H9 (cell line): ENCODE measurements around the gene FAM156A. TPM values are rescaled to one million over a fixed set of nuclear protein-coding genes. Genes with fewer than 3 reads are reported as not detected.
"Not testable (repeated sequence)": the region's sequence is repeated elsewhere in the genome, so short reads cannot be mapped to it uniquely, and the experiment has no call there.

Source experiments
- DNase-seq: peaks from one replicate; pipeline ENCODE4 v3.0.0-alpha.2; 2017
- H2AFZ ChIP-seq: one replicate; pipeline ENCODE4 v1.6.1; 2013; ENCODE audit warnings: mild to moderate bottlenecking, low read length, control low read depth, moderate library complexity
- H2AK5ac ChIP-seq: 2 replicates; pipeline ENCODE4 v1.6.1; 2013; ENCODE audit warnings: low read length, control low read depth, mixed read lengths; ENCODE audit not compliant: insufficient read length
- H2BK120ac ChIP-seq: one replicate; pipeline ENCODE4 v1.6.1; 2013; ENCODE audit warnings: low read depth, mild to moderate bottlenecking, low read length, control low read depth, inconsistent platforms; ENCODE audit not compliant: poor library complexity, severe bottlenecking
- H2BK12ac ChIP-seq: 2 replicates; pipeline ENCODE4 v1.6.1; 2013; ENCODE audit warnings: low read length, control low read depth, mixed read lengths, low read depth; ENCODE audit not compliant: insufficient read length
- H2BK15ac ChIP-seq: 2 replicates; pipeline ENCODE4 v1.6.1; 2013; ENCODE audit warnings: low read depth, low read length, control low read depth
- H2BK20ac ChIP-seq: one replicate; pipeline ENCODE4 v1.6.1; 2013; ENCODE audit warnings: low read depth, mild to moderate bottlenecking, low read length, control low read depth, inconsistent platforms; ENCODE audit not compliant: poor library complexity, severe bottlenecking
- H2BK5ac ChIP-seq: 2 replicates; pipeline ENCODE4 v1.6.1; 2013; ENCODE audit warnings: low read length, control low read depth, mixed read lengths; ENCODE audit not compliant: insufficient read length
- H3K14ac ChIP-seq: 2 replicates; pipeline ENCODE4 v1.6.1; 2013; ENCODE audit warnings: low read length, control low read depth; ENCODE audit not compliant: insufficient read depth
- H3K18ac ChIP-seq: 2 replicates; pipeline ENCODE4 v1.6.1; 2013; ENCODE audit warnings: low read depth, mild to moderate bottlenecking, mixed read lengths, low read length, control low read depth; ENCODE audit not compliant: insufficient read length
- H3K23ac ChIP-seq: 2 replicates; pipeline ENCODE4 v1.6.1; 2013; ENCODE audit warnings: low read length, control low read depth, mixed read lengths, low read depth; ENCODE audit not compliant: insufficient read length
- H3K23me2 ChIP-seq: 2 replicates; pipeline ENCODE4 v1.6.1; 2013; ENCODE audit warnings: low read depth, mild to moderate bottlenecking, mixed read lengths, low read length, control low read depth; ENCODE audit not compliant: insufficient read length, poor library complexity, severe bottlenecking
- H3K27ac ChIP-seq: 2 replicates; pipeline ENCODE4 v1.5.1; 2013; ENCODE audit warnings: low read length, control low read depth, mixed read lengths, low read depth; ENCODE audit not compliant: insufficient read length
- H3K27me3 ChIP-seq: 2 replicates; pipeline ENCODE4 v1.6.1; 2013; ENCODE audit warnings: low read length, control low read depth, inconsistent platforms; ENCODE audit not compliant: insufficient read depth
- H3K4ac ChIP-seq: 2 replicates; pipeline ENCODE4 v1.6.1; 2013; ENCODE audit warnings: low read depth, mild to moderate bottlenecking, control low read depth, inconsistent platforms, low read length, moderate library complexity
- H3K4me1 ChIP-seq: 2 replicates; pipeline ENCODE4 v1.6.1; 2013; ENCODE audit warnings: low read length, control low read depth, inconsistent platforms; ENCODE audit not compliant: insufficient read depth
- H3K4me2 ChIP-seq: 2 replicates; pipeline ENCODE4 v1.6.1; 2013; ENCODE audit warnings: low read length, control low read depth, mixed read lengths; ENCODE audit not compliant: insufficient read length, insufficient read depth
- H3K56ac ChIP-seq: 2 replicates; pipeline ENCODE4 v1.6.1; 2013; ENCODE audit warnings: low read depth, mild to moderate bottlenecking, mixed read lengths, low read length, control low read depth; ENCODE audit not compliant: insufficient read length
- H3K79me1 ChIP-seq: 2 replicates; pipeline ENCODE4 v1.6.1; 2013; ENCODE audit warnings: low read depth, mild to moderate bottlenecking, moderate library complexity, low read length, control low read depth, inconsistent platforms; ENCODE audit not compliant: insufficient read depth, poor library complexity, severe bottlenecking
- H3K79me2 ChIP-seq: 2 replicates; pipeline ENCODE4 v1.6.1; 2013; ENCODE audit warnings: low read length, control low read depth, inconsistent platforms; ENCODE audit not compliant: insufficient read depth
- H3K9ac ChIP-seq: 2 replicates; pipeline ENCODE4 v1.6.1; 2013; ENCODE audit warnings: low read length, control low read depth, mixed read lengths; ENCODE audit not compliant: insufficient read length; ENCODE audit errors: extremely low read depth
- H3K9me3 ChIP-seq: one replicate; pipeline ENCODE4 v1.6.1; 2013; ENCODE audit warnings: low read depth, low read length, inconsistent platforms; ENCODE audit not compliant: control insufficient read depth
- H3T11ph ChIP-seq: one replicate; pipeline ENCODE4 v1.6.1; 2013; ENCODE audit warnings: mild to moderate bottlenecking, low read length, control low read depth, inconsistent platforms
- H4K20me1 ChIP-seq: one replicate; pipeline ENCODE4 v1.6.1; 2013; ENCODE audit not compliant: control insufficient read depth, insufficient read length, insufficient read depth
- H4K5ac ChIP-seq: 2 replicates; pipeline ENCODE4 v1.6.1; 2013; ENCODE audit warnings: low read depth, mild to moderate bottlenecking, mixed read lengths, low read length, control low read depth; ENCODE audit not compliant: insufficient read length
- H4K8ac ChIP-seq: replicated peaks from 2 replicates; pipeline ENCODE4 v1.6.1; 2013; ENCODE audit warnings: low read length, control low read depth, mixed read lengths, low read depth; ENCODE audit not compliant: insufficient read length
- H4K91ac ChIP-seq: 2 replicates; pipeline ENCODE4 v1.6.1; 2013; ENCODE audit warnings: low read depth, mild to moderate bottlenecking, moderate library complexity, mixed read lengths, low read length, control low read depth; ENCODE audit not compliant: insufficient read length
- H3K27ac Mint-ChIP-seq, 3 experiments: 2 replicates in 2 of 3; 3 replicates in 1 of 3; pipeline ENCODE4 v1.8.0; 2020 to 2021; ENCODE audit warnings: mixed read lengths in 3 of 3, mild to moderate bottlenecking in 1 of 3, moderate library complexity in 1 of 3
- H3K27me3 Mint-ChIP-seq: 2 replicates; pipeline ENCODE4 v1.8.0; 2021; ENCODE audit warnings: low read depth, mild to moderate bottlenecking, moderate library complexity, mixed read lengths
- H3K36me3 Mint-ChIP-seq, 3 experiments: 2 replicates in 2 of 3; 3 replicates in 1 of 3; pipeline ENCODE4 v1.8.0; 2020 to 2021; ENCODE audit warnings: low read depth in 3 of 3, mixed read lengths in 3 of 3; ENCODE audit not compliant: insufficient read depth in 1 of 3
- H3K4me1 Mint-ChIP-seq, 2 experiments: 2 replicates each; pipeline ENCODE4 v1.8.0; 2020; ENCODE audit warnings: mixed read lengths in 2 of 2
- H3K4me3 Mint-ChIP-seq, 2 experiments: 2 replicates in 1 of 2; 3 replicates in 1 of 2; pipeline ENCODE4 v1.8.0; 2020 to 2021; ENCODE audit warnings: mild to moderate bottlenecking in 2 of 2, mixed read lengths in 2 of 2, moderate library complexity in 1 of 2
- H3K9me3 Mint-ChIP-seq, 2 experiments: 2 replicates in 1 of 2; 3 replicates in 1 of 2; pipeline ENCODE4 v1.8.0; 2020; ENCODE audit warnings: mild to moderate bottlenecking in 2 of 2, mixed read lengths in 2 of 2, moderate library complexity in 1 of 2
- WGBS: extraction: QIAGEN DNeasy Blood & Tissue Kit; methylation state at CpG from one replicate; pipeline ENCODE4 v1.1.7; 2013; ENCODE audit warnings: missing lambda C conversion rate, low lambda C conversion rate, mixed read lengths; ENCODE audit not compliant: insufficient read length; ENCODE audit errors: extremely low coverage; 5-methylcytosine and 5-hydroxymethylcytosine counted together
- long read RNA-seq: library from polyadenylated mRNA; unstranded; transcript quantifications from one replicate; pipeline ENCODE4 v2.0.0, GENCODE V29; 2020
- total RNA-seq: library from RNA; stranded (reverse); gene quantifications from 2 replicates; pipeline ENCODE4 v1.2.1, GENCODE V29; 2021

Gene FAM156A
- 14.7 and 15.7 TPM in 2 replicates for total RNA-seq
- long read RNA-seq, transcript FAM156A-221 (3 exons, 3,757 nt), result minor isoform, 31 of 115 reads
- long read RNA-seq, transcript FAM156A-201 (4 exons, 2,942 nt), result major isoform, 37 of 115 reads
- long read RNA-seq, transcript FAM156A-205 (4 exons, 896 nt), result minor isoform, 6 of 115 reads
- long read RNA-seq, transcript FAM156A-215 (4 exons, 644 nt), result minor isoform, 15 of 115 reads
- long read RNA-seq, partial matches to known transcripts, result 2 of 115 reads
- long read RNA-seq, other reads (novel, unspliced or antisense), result 19 of 115 reads

GRCh38 chrX:52958113-52958959 is at the start of gene FAM156A:
Gene FAM156A (minus strand): TSS chrX:52958518. CDS start chrX:52948588, 9,930 bp downstream.
- H3K27ac Mint-ChIP-seq, DNase-seq, H3K23me2 ChIP-seq, H3K14ac ChIP-seq, H3K4me1 Mint-ChIP-seq, H3K4me2 ChIP-seq, H3K4me1 ChIP-seq, H2AFZ ChIP-seq, H3K23ac ChIP-seq, H3K27me3 ChIP-seq, H4K8ac ChIP-seq, H2BK5ac ChIP-seq, H3T11ph ChIP-seq, H3K79me2 ChIP-seq, H3K9ac ChIP-seq, H3K4ac ChIP-seq, H3K79me1 ChIP-seq, H2BK15ac ChIP-seq, H2BK20ac ChIP-seq, H2AK5ac ChIP-seq, H3K18ac ChIP-seq, H3K9me3 ChIP-seq, H3K9me3 Mint-ChIP-seq, H3K56ac ChIP-seq, H2BK120ac ChIP-seq, H4K5ac ChIP-seq, H3K36me3 Mint-ChIP-seq, H2BK12ac ChIP-seq, H3K27me3 Mint-ChIP-seq, H4K20me1 ChIP-seq, H3K27ac ChIP-seq, H4K91ac ChIP-seq, H3K4me3 Mint-ChIP-seq: not testable (repeated sequence)
- no CpG with 5 or more reads among the region's 91 CpGs for WGBS
